Endodermal cell (in vitro differentiated cells): ENCODE results near the gene WSCD1. TPM values are rescaled to one million over a fixed set of nuclear protein-coding genes. Genes with fewer than 3 reads are reported as not detected.

ENCODE experiments used
- DNase-seq: peaks from one replicate; pipeline ENCODE4 v3.0.0-alpha.2; 2017
- H3K27ac ChIP-seq: 2 replicates; pipeline ENCODE4 v1.5.1; 2013; ENCODE audit warnings: mild to moderate bottlenecking, low read depth, low read length, moderate library complexity
- H3K27me3 ChIP-seq: 2 replicates; pipeline ENCODE4 v1.6.1; 2013; ENCODE audit warnings: mild to moderate bottlenecking, low read length, moderate library complexity; ENCODE audit not compliant: insufficient read depth, control insufficient read depth, poor library complexity, severe bottlenecking
- H3K36me3 ChIP-seq: 2 replicates; pipeline ENCODE4 v1.7.0; 2013; ENCODE audit warnings: mild to moderate bottlenecking, low read length, moderate library complexity; ENCODE audit not compliant: control insufficient read depth, insufficient read depth
- H3K4me1 ChIP-seq: one replicate; pipeline ENCODE4 v1.7.0; 2013; ENCODE audit warnings: low read length; ENCODE audit not compliant: control insufficient read depth, insufficient read depth
- H3K4me3 ChIP-seq: 2 replicates; pipeline ENCODE4 v1.5.1; 2013; ENCODE audit warnings: mild to moderate bottlenecking, low read length, moderate library complexity
- H3K9ac ChIP-seq: 2 replicates; pipeline ENCODE4 v1.6.1; 2013; ENCODE audit warnings: mild to moderate bottlenecking, low read length, moderate library complexity; ENCODE audit not compliant: poor library complexity, severe bottlenecking; ENCODE audit errors: extremely low read depth
- H3K9me3 ChIP-seq: 2 replicates; pipeline ENCODE4 v1.6.1; 2013; ENCODE audit warnings: mild to moderate bottlenecking, low read length, moderate library complexity; ENCODE audit not compliant: control insufficient read depth
- H3K27ac Mint-ChIP-seq: 2 replicates; pipeline ENCODE4 v1.8.0; 2020; ENCODE audit warnings: mixed read lengths
- H3K27me3 Mint-ChIP-seq: 2 replicates; pipeline ENCODE4 v1.8.0; 2021; ENCODE audit warnings: mild to moderate bottlenecking, mixed read lengths; ENCODE audit not compliant: insufficient read depth
- H3K36me3 Mint-ChIP-seq: 2 replicates; pipeline ENCODE4 v1.8.0; 2020; ENCODE audit warnings: low read depth, mixed read lengths
- H3K4me1 Mint-ChIP-seq: 2 replicates; pipeline ENCODE4 v1.8.0; 2020; ENCODE audit warnings: mixed read lengths
- H3K4me3 Mint-ChIP-seq: 2 replicates; pipeline ENCODE4 v1.8.0; 2020; ENCODE audit warnings: mild to moderate bottlenecking, moderate library complexity, mixed read lengths
- H3K9me3 Mint-ChIP-seq: 2 replicates; pipeline ENCODE4 v1.8.0; 2020; ENCODE audit warnings: mild to moderate bottlenecking, mixed read lengths
- WGBS, 2 experiments: methylation state at CpG; one replicate each; pipeline versions ENCODE4 v1.1.5 to v1.1.7; 2013; ENCODE audit warnings: missing lambda C conversion rate in 2 of 2, mixed read lengths in 1 of 2; ENCODE audit not compliant: insufficient coverage in 1 of 2, insufficient read length in 1 of 2; 5-methylcytosine and 5-hydroxymethylcytosine counted together
- total RNA-seq, 2 donors: library from RNA; stranded (reverse); fragmentation: NEBNext Ultra II Directional in 1 of 2; extraction: Animal tissue kit (Norgen Biotek cat#: 25700) in 1 of 2; gene quantifications; 2 replicates in 1 of 2; 3 replicates in 1 of 2; pipeline ENCODE4 v1.2.1, GENCODE V29; 2021
- TF ChIP-seq, protein P1 (sequence below): fragments of 200-600 bp; sonication (generic); conservative IDR thresholded peaks from 2 replicates; pipeline ENCODE4 v1.5.0; 2021; ENCODE audit warnings: antibody characterized with exemption, mild to moderate bottlenecking

The WSCD1 gene
- total RNA-seq, 2 donors from 2014 or later, result 6.5 to 7.7 TPM

DNA sequence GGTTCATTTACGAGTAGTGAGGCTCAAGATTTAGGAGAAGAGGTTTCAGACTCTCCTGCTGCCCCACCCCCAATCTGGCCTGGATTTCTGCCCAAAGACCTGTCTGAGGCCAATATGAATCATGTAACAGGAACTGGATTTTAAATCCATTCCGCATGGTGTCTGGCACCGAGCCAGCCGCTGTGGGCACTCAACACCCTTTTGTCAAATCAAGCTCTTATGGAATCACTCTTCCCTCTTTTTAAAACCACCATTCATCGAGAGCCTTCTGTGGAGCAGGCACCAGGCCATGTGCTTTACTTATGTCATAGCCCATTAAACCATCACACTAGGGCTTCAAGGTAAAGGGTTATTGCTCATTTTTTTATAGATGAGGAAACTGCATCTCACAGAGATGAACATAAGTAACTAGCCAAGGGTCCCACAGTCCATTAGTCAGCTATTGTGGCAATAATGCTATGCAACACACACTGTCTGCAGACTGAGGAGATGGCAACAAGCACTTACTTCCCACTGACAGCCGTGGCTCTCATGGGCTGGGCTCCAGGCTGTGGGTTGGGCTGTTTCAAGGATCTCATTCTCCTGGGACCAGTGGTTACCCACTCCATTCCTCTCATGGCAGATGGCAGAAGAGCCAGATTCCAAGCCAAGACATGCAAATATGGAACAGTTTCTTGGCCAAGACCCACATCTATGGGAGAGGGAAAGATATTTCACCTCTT lies 93.6 kb downstream of the WSCD1 start:
- WGBS, 2 experiments, result 95 to 96% methylated on average over 4 to 6 of the region's 6 CpGs
- DNase-seq, result peak; percentile 45

DNA sequence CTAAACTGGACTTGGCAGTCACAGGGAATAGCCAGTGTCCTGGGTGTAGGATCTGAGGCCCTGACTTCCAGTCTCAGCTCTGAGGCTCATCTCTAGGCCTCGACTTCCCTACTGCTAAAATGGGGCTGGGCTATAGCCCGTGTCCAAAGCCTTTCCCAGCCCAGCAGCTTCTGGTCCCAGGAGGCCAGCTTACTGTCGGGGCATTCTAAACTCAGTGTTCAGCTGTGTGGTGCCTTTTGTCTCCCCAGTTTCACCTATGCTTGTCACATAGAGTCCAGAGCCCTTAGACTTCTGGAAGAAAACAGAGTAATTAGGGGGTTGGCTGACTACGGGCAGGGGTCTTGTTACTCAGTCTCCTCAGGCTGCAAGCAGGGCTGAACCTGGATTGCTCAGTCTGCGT lies 94.8 kb downstream of the WSCD1 start:
- H3K9ac ChIP-seq, result no peak overlapping the region
- H3K4me3 ChIP-seq, result no peak overlapping the region
- H3K27me3 ChIP-seq, result peaks cover 13% of the 10 kb centered on the region
- peaks cover 10% of the 10 kb centered on the region for H3K4me1 ChIP-seq
- peaks cover 24% of the 10 kb centered on the region for H3K4me1 Mint-ChIP-seq
- no peak overlapping the region for H3K27ac ChIP-seq
- peaks cover 37% of the 10 kb centered on the region for H3K27me3 Mint-ChIP-seq
- no peaks in the 10 kb centered on the region for H3K36me3 ChIP-seq
- no peaks in the 10 kb centered on the region for H3K9me3 ChIP-seq
- 95% methylated on average over 5 of the region's 5 CpGs; no CpG with 5 or more reads in 1 of the 2 experiments for WGBS, 2 experiments
- H3K27ac Mint-ChIP-seq, result no peak overlapping the region
- TF ChIP-seq, protein P1, sequence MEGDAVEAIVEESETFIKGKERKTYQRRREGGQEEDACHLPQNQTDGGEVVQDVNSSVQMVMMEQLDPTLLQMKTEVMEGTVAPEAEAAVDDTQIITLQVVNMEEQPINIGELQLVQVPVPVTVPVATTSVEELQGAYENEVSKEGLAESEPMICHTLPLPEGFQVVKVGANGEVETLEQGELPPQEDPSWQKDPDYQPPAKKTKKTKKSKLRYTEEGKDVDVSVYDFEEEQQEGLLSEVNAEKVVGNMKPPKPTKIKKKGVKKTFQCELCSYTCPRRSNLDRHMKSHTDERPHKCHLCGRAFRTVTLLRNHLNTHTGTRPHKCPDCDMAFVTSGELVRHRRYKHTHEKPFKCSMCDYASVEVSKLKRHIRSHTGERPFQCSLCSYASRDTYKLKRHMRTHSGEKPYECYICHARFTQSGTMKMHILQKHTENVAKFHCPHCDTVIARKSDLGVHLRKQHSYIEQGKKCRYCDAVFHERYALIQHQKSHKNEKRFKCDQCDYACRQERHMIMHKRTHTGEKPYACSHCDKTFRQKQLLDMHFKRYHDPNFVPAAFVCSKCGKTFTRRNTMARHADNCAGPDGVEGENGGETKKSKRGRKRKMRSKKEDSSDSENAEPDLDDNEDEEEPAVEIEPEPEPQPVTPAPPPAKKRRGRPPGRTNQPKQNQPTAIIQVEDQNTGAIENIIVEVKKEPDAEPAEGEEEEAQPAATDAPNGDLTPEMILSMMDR, result no peak
- DNase-seq, result peak; percentile 29
- peaks cover 1% of the 10 kb centered on the region for H3K9me3 Mint-ChIP-seq
- no peak overlapping the region for H3K4me3 Mint-ChIP-seq
- H3K36me3 Mint-ChIP-seq, result no peaks in the 10 kb centered on the region

More for the DNA sequence above, 93.6 kb downstream of the WSCD1 start:
- Histone ChIP-seq H3K27ac (no peak overlapping the region), H3K4me1 (peaks cover 8% of the 10 kb centered on the region), H3K9me3 (no peaks in the 10 kb centered on the region), H3K9ac (no peak overlapping the region), H3K27me3 (peaks cover 23% of the 10 kb centered on the region), H3K4me3 (no peak overlapping the region), H3K36me3 (no peaks in the 10 kb centered on the region)
- H3K9me3 Mint-ChIP-seq, result no peaks in the 10 kb centered on the region
- H3K27me3 Mint-ChIP-seq, result peaks cover 44% of the 10 kb centered on the region
- no peaks in the 10 kb centered on the region for H3K36me3 Mint-ChIP-seq
- H3K4me1 Mint-ChIP-seq, result peaks cover 27% of the 10 kb centered on the region
- H3K27ac Mint-ChIP-seq, result no peak overlapping the region
- TF ChIP-seq, protein P1, result no peak
- no peak overlapping the region for H3K4me3 Mint-ChIP-seq

DNA sequence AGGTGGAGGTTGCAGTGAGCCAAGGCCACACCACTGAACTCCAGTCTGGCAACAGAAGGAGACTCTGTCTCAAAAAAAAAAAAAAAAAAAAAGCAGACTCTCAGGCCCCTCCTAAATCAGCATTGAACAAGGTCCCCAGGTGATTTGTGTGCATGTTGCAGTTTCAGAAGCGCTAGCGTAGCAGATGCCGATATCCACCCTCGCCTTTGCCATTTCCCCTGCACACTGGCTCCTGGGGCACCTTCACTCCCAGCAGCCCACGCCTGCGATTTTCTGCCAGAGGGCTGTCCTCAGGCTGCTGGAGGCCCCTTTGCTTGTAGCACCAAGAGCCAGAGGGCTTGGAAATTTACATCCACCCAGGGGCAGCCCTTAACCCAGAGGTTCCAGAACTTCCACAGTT lies 95.6 kb downstream of the WSCD1 start:
- H3K4me3 ChIP-seq, result no peak overlapping the region
- no peak overlapping the region for H3K9ac ChIP-seq
- no peaks in the 10 kb centered on the region for H3K36me3 ChIP-seq
- 94 to 96% methylated on average over 6 of the region's 6 CpGs for WGBS, 2 experiments
- peaks cover 6% of the 10 kb centered on the region for H3K4me1 ChIP-seq
- peaks cover 43% of the 10 kb centered on the region for H3K27me3 Mint-ChIP-seq
- H3K36me3 Mint-ChIP-seq, result no peaks in the 10 kb centered on the region
- no peak overlapping the region for H3K4me3 Mint-ChIP-seq
- H3K9me3 ChIP-seq, result peaks cover 3% of the 10 kb centered on the region
- H3K27me3 ChIP-seq, result peaks cover 13% of the 10 kb centered on the region
- DNase-seq, result peak; percentile 43
- H3K27ac Mint-ChIP-seq, result no peak overlapping the region
- TF ChIP-seq, protein P1, result no peak
- peaks cover 22% of the 10 kb centered on the region for H3K4me1 Mint-ChIP-seq
- H3K9me3 Mint-ChIP-seq, result peaks cover 7% of the 10 kb centered on the region
- no peak overlapping the region for H3K27ac ChIP-seq
